ENCODE data around the gene SEC22A.

SEC22A gene

DNA sequence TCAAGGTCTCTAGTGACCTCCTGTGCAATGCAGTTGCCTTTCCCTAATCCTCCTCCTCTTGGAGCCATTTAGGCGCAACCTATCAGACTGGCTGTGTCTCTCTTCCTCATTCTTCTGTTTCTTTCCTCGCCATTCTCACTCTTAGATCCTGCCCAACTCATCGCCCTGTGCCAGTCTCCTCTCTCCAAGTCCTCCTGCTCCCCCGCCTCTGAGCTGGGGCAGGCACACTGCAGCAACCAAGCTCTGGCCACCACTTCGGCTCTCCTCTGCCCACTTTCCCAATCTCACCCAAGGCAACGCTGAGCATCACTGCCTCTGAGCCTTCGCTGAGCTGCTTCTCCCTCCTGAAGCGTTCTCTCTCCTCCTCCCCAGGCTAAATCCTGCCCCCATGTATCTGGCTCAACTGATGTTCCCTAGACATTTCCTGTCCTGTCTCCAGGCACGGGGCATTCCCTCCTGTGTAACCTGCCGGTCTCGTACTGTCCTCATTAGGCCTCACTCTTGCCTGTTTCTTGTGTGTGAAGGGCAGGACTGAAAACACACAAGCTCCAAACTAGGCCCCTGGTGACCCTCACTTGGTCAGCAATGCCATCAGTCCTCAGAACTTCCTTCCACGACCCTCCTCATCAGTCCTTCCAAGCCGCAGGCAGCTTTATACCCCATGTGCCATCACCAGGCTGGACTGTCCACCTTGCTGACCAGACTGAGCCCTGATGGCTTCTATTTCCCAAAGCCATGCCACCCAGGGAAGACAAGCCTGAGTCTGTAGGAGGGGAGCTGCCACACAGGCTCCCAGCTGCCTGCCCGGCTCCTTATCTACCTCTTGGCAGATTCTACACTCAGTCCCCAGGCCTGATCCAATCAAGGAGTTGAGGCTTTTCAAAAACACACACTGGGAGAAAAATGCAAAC is 85.6 kb downstream of the SEC22A start:
- TF ChIP-seq CTCF (IDR thresholded peaks at IDR 0.05; ENCODE audit: extremely low read depth, missing control alignments): no peak
- DNase-seq (ENCODE audit: low spot score): no peak

- DNase-seq (ENCODE audit: low spot score): no peak
- no peak for TF ChIP-seq CTCF (IDR thresholded peaks at IDR 0.05; ENCODE audit: extremely low read depth, missing control alignments)
These were observed 86.2 kb downstream of the SEC22A start for GRCh38 chr3:123287962-123288302.

- TF ChIP-seq CTCF (IDR thresholded peaks at IDR 0.05; ENCODE audit: extremely low read depth, missing control alignments): no peak
- DNase-seq (ENCODE audit: low spot score): no peak
These were observed 87.8 kb downstream of the SEC22A start for GRCh38 chr3:123289391-123290106.

DNA sequence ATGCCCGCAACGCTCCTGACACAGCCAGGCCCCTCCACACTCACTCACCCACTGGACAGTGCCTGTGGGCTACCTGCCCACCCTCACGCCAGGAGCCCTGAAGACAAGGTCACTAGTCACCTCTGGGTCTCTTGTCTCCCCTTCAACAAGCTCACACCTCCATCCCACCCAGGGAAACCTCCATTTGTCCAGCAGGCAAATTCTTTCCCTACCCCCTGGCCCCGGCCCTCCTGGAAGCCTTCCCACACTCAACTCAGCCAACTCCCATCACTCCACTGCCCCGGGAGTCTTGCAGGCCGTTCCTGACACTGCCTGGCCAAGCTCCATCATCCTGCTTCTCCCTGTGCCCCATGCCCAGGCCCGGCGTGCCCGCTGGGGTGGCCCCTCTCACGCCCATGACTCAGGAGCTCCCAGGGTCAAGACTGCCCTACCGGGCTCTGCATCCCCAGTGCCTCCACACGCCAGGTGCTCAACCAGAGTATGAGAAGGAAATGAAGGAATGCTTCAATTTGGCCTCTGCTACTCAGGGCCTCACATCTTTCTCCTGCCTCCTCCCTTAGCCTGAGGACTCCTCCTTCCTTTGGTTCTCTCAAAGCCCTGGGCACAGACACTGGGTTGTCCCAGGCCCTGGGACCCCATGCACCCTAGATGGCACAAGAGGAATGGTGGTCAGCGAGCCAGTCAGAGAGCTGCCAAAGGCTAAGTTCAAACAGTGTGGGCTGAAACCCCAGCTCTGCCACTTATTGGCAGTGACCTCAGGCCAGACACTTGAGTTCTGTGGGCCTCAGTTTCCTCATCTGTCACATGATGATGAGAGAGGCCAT is 88.6 kb downstream of the SEC22A start:
- DNase-seq (ENCODE audit: low spot score): no peak
- TF ChIP-seq CTCF (IDR thresholded peaks at IDR 0.05; ENCODE audit: extremely low read depth, missing control alignments): no peak

GRCh38 chr3:123290962-123291361 is 89.2 kb downstream of the SEC22A start:
- DNase-seq (ENCODE audit: low spot score): no peak
- no peak for TF ChIP-seq CTCF (IDR thresholded peaks at IDR 0.05; ENCODE audit: extremely low read depth, missing control alignments)

- DNase-seq (ENCODE audit: low spot score): no peak
- no peak for TF ChIP-seq CTCF (IDR thresholded peaks at IDR 0.05; ENCODE audit: extremely low read depth, missing control alignments)
These were observed 89.7 kb downstream of the SEC22A start for GRCh38 chr3:123291404-123291803.
